NCI-H69 (cell line): ENCODE data around the gene RASGRF1.

Experiments
- DNase-seq: peaks from one replicate; lab custom pipeline; 2025; lab: John Stamatoyannopoulos, UW

RASGRF1 gene

DNA sequence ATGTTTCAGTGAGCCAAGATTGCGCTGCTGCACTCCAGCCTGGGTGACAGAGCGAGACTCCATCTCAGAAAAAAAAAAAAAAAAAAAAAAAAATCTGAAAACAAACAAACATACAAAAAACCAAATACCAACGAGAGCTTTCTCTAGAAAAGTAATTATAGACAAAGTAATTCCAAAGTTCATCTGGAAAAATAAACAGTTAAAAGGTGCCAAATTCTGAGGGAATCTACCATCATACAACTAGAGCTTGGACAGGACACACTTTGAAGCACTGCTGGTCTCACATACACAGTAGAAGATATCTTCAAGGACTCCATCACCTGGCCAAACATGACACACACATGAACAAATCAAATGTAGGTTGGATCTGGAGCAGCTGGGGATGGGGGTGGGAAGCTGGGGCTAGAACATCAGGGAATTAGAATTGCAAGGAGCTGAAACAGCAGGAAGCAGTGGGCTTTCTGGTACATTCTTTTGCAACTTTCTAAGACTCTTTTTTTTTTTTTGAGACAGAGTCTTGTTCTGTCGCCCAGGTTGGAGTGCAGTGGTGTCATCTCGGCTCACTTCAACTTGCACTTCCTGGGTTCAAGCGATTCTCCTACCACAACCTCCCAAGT is 104.6 kb downstream of the RASGRF1 start:
- no peak for DNase-seq

DNA sequence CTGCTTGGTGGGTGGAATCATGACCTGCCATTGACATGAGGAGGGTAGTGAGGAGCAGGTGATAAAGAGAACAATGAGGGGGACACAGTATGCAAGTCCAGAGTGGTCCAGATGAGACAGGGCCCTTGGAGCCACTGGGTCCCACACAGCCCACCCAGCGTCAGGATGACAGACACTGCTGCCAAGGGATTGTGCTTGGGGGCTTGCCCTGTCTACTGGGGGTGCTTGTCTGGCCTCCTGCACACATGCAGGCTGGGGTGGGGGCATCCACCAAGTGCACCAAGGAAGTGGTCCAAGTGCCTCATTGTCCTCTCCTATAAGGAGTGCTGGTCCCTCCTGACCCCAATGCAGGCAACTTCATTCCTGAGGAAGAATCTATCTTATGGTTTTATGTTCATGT is 106.5 kb downstream of the RASGRF1 start:
- DNase-seq: no peak

DNA sequence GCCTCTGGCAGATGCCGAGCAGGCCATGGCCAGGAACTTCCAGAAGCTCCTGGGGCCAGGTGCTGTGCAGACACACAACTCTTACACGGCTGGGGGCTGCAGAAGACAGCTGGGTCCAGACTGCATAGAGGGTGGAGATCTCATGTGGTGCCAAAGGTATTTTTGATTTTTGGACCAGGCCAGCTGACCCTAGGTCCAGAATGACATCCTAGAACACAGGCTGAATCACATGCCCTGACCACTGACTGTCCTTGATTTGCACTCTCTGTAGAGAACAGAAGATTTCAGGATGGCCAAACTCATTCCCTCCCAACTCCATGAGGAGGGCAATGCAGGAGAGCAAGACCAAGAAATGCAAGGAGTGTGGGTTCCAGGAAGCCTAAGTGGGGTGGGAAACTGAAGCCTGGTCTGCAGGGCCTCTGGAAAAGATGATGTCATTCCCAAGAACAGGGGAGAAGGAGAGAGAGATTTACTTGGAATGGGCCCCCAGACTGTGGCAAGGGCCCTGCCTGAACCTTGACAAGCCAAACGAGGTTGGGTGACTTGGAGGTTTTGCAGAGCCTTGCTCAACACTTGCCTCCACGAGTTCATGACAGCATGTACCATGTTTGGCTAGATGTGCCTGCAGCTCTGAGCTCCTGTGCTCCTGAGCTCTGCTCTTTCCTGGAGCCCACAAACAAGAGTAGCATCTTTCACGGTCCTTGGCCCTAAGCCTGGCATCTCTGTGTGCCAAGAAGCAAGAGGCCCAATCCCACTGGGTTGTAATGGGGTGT is 107.2 kb downstream of the RASGRF1 start:
- no peak for DNase-seq

GRCh38 chr15:78982736-78983135 is 107.8 kb downstream of the RASGRF1 start:
- no peak for DNase-seq

DNA sequence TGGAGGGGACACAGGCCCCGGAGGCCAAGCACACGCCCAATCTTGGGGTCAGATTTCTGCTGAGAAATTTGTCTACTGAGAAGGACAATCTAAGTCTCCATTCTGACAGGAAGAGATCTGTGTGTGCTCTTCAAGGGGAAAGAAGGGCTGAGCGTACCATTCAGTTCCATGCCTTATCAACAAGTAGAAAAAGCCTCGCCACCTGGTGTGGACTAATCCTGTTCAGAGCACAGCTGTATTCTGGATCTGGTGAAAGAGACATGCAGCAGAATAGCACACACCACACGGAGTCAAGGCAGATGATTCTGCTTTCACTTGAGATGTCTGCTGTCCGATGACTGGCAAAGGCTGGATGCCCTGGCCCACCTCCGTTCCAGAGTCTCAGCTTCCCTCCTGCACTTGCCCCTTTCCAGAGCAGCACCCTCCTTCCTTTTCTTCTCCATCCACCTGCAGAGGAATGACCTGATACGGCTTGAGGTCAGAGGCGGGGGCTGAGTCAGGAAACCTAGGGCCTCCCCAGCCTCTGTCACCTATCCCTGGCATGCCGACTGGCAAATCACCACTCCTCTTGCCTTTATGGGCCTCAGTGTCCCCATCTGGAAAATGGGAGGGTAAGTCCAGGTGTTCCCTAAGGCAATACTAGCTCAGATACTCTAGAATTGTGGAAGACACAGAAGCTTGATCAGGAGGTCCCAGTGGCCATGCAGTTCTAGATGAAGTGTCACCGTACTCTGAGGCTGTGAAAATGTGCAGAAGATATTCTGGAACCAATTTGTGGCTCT is 108.9 kb downstream of the RASGRF1 start:
- no peak for DNase-seq

DNA sequence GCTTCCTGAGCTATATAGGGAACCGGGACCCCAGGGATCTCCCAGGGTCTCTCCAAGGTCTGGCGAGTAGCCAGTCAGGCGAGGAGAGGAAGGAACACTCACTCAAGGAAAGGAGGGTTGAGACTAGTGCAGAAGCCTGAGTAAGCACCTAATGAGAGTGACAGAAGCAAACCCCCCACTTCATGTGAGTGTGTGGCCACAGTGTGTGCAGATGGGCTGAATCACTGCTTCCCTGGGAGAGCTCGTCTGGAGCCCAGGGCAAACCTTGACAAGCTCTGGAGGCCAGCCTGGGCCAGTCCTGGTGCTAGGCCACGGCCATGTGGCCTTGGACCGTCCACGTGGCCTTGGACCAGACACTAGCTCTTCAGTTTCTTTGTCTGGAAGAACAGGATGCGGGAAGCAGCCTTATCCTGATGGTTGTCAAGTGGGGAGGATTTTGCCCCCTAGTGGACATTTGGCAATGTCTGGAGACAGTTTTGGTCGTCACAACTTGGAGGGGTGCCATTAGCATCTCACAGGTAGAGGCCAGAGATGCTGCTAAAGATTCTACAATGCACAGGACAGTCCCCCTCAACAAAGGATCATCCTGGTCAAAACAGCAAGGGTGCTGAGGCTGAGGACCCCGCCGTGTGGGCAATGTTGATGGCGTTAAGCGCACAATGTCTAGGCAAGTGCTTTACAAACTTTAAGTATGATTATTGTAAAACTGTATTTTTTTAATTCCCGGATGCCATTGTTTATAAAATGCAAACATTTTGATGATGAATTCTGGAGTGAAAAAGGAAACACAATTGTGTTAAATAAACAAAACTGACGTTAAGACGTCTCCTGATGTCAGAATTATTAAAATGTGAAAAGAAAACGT is 110.9 kb downstream of the RASGRF1 start:
- peak; percentile 80 for DNase-seq

DNA sequence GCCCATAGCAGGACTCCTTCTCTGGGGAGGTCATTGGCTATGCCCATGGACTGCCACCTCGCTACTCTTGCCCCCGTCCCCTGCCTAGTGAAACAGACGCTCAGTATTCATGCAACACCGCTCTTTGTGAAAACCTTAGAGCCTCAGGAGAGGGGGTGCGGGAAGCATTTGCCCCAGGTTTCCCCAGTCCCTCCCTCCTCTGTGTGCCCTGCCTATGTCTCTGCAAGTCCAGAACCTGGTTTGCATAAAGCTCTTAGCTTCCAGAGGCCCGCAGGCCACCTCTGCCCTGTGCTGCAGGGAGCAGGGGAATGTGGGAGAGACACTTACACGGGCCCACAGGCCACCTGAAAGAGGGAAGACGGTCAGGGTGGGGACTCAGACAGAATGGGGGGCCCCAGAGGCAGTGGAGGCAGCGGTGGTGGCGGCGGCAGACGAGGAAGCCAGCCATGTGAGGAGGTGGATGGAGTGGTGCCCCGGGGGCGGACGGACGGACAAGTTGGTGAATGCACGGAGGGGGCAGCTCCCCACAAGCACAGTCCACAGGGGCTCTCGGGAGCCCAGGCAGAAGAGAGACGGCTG is 111.9 kb downstream of the RASGRF1 start:
- no peak for DNase-seq

DNA sequence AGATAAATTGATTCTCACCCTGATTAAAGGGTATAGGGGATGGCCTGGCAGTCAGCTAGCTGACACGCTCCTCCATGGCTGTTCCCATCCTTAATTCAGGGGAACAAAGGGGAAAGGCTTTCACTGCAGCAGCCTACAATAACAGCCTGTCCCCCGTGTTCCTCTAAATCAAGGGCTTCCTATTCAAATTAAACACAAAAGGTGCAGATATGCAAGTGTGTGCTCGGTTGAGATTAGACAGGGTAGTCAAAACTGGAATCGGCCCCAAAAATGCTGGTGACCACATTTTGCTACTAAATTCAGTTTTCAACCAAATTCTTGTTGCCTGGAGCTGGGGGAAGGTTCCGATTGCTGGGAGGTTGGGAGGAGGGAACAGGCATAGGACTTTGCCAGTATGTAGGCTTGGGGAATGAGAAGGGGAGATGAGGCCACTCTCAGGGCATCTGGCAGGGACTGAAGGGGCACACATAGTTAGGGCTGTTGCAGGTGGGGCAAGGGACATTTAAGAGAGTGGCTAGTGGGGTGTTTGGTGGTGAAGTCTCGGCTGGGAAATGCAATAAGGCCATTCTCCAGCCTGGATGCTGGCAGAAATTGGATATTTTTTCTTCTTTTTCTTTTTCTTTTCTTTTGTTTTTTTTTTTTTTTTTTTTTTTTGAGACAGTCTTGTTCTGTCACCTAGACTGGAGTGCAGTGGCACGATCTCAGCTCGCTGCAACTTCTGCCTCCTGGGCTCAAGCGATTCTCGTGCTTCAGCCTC is 112.8 kb downstream of the RASGRF1 start:
- DNase-seq: no peak

DNA sequence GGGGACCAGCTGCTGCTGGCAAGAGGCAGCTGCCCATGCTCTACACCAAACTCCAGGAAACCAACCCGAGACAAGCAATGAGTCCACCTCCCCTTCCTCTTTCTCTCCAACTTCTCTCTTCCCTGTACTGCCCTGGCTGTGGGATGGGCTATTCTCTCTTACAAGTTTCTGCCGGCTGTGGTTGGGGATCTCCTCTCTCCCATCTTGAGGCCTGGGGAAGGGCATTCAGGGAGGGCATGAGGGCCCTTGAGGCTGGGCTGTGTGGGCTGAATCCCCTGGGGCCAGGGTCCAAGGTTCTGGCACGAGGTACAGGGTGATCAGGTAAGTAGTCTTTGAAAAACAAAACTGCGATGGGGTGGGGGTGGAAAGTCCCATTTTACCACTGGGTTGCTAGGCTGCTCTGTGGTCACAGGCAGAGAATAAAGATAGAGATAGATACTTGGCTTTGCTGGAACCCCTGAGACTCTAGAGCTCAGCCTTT is 113.4 kb downstream of the RASGRF1 start:
- no peak for DNase-seq

DNA sequence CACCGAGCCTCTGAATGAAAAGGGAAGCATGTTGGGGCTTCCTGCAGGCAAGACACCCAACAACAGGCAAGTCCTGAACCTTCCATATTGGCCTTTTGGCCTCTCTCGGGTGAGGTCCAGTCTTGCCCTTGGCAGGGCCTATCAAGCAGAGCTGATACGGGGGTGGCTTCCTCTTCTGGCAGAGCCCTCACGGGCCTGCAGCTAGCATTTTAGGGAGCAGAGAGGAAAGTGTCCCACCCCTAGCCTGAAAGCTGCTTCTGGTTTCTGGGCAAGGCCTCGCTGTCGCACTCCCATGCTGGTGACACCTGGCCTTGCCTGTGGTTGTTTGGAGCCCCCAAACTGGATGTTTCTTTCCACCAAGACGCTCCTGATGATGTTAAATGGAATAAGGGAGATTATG is 113.9 kb downstream of the RASGRF1 start:
- DNase-seq: no peak

DNA sequence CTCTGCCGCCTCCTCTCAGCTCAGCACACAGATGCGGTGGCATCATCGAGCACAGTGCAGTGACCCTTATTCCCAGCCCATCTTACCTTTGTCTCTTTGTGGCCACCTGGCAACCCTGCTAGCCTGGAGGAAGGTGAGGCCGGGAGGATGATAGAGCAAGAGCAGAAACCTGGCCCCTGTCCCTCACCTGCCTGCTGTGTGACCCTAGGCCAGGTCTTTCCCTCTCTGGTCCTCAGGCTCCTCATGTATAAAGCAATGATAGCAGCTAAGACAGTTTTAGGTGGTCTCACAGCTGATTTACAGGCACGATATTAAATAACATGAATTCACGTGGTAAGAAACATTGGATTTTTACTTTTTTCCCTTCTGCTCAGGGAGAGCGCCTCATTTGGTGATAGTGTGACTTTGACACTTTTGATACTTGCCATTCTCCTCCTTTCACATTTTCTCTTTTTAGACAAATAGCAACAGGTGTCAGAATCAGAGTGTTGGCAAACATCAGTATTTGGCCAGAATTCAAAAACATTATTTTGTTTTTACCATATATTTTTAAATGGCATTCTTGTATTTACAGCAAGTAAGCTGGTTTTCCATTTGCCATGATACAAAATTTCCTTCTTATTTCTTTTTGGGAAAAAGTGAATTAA is 116.2 kb downstream of the RASGRF1 start:
- no peak for DNase-seq

DNA sequence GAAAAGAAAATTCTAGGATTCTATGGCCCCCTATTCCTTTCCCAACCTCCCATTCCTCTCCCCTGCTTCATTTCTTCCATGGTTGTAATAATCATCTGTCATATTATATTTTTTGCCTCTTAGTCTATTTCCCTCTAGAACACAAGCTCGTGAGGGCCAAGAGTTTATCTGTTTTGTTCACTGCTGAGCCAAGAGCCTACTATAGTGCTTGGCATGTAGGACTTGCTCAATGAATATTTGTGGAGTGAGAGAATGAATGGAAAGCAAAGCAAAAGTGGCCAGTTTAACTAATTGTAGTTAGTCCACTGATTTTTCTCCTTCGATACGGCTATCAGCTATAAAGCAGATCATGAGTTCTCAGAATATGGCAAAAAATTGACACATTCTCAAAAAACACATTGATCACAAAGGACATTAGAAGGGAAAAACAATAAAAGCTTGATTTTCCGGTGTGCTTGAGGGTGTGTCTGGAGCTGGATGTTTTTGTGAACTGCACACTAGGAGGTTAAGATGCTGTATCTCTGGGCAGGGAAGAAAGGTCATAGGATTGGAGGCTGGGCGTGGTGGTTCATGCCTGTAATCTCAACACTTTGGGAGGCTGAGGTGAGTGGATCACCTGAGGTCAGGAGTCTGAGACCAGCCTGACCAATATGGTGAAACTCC is 120.8 kb downstream of the RASGRF1 start:
- DNase-seq: no peak

- DNase-seq: no peak
Measured at GRCh38 chr15:78968539-78969271, 121.9 kb downstream of the RASGRF1 start.

- DNase-seq: no peak
Measured at GRCh38 chr15:78968114-78968513, 122.5 kb downstream of the RASGRF1 start.

DNA sequence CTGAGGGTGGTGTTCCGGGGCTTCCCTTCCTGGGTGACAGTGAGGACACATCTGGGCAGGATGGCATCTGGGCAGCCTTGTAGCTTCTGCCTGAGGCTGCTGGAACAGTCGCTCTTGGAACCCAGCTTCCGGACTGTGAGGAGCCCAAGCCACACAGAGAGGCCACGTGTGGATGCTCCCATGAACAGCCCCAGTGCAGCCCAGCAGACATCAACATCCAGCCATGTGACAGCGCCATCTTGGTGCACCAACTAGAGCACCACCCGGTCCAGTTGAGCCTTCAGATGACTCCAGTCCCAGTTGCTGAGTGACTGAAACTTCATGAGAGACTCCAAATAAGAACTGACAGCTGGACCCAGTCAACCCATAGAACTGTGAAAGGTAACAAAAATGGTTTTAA is 130.3 kb downstream of the RASGRF1 start:
- no peak for DNase-seq

GRCh38 chr15:78959360-78959759 is 131.2 kb downstream of the RASGRF1 start:
- no peak for DNase-seq

DNA sequence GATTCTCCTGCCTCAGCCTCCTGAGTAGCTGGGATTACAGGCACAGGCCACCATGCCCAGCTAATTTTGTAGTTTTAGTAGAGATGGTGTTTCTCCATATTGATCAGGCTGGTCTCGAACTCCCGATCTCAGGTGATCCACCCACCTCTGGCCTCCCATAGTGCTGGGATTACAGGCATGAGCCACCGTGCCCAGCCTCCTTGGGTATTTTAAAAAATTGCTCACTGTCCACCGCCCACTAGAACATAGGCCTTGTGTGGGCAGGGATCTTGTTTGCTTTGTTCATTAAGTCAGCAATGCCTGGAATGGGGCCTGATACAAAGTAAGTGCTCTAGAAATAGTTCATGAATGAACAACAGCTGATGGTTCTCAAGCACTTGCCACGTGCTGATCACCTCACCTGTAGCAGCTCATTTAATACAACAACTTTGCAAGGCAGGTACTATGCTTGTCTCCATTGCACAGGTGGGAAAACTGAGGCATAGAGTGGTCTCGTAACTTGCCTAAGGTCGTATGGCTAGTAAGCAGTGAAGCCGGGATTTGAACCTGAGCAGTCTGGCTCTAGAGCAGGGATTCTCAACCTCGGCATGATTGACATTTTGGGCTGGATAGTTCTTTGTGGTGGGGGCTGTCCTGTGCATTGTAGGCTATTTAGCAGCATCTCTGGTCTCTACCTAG is 133.0 kb downstream of the RASGRF1 start:
- DNase-seq: no peak

DNA sequence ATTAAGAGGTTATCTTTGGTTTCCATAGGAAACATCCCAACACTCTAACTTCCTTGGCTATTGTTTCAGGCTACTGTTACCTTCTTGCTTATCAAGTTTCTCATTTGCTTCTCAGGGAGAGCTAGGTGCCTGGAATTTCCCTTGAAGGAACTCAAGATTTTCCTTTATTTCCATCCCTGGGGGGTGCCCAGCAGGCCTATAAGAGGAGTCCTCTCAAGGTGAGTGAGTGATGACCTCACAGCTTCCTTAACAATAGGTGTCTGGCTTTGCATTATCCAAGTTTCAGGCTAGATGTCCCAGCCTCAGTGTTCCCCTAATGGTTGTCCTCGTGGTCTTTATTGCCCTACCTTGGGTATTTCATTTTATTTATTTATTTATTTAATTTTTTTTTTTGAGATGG is 133.6 kb downstream of the RASGRF1 start:
- no peak for DNase-seq
